HG03175 (cell line): ENCODE measurements around the gene MPI.
A peak's percentile ranks its signal among the peaks of the same experiment; 100 is the strongest.

Experiments used
- ATAC-seq: cut with Tn5 transposase; IDR thresholded peaks from one replicate; pipeline ENCODE4 v1.9.1; 2021; ENCODE audit warnings: mild to moderate bottlenecking, moderate library complexity; ENCODE audit not compliant: unreplicated experiment

Gene MPI, protein sequence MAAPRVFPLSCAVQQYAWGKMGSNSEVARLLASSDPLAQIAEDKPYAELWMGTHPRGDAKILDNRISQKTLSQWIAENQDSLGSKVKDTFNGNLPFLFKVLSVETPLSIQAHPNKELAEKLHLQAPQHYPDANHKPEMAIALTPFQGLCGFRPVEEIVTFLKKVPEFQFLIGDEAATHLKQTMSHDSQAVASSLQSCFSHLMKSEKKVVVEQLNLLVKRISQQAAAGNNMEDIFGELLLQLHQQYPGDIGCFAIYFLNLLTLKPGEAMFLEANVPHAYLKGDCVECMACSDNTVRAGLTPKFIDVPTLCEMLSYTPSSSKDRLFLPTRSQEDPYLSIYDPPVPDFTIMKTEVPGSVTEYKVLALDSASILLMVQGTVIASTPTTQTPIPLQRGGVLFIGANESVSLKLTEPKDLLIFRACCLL

DNA sequence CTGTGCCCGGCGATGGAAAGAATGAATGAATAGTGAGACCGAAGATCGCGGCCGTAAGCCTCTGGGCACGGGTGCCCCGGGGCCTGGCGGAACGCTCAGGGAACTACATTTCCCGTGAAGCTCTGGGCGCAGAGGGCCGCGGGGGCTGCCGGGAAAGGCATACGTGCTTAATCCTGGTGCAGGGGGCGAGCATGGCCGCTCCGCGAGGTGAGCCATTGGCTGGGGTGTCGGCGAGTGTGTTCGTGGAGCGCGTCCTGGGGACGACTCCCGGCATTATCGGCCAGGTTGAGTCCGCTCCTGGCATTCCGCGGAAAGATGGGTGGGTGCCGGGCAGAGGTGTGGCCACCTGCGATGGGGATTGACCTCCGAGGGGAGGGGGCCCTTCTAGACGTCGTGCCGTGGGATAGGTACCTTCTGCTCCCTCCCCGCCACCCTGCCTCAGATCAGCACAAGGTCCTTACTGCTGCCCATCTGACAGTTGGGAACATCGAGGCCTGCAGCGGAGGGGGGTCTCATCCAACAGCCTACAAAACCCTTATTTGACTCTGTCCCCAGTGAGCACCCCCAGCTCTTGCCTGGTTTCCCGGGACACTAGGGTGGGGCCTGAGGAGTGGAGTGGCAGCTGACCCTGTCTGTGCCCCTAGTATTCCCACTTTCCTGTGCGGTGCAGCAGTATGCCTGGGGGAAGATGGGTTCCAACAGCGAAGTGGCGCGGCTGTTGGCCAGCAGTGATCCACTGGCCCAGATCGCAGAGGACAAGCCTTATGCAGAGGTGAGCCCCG, at the start of gene MPI:
Gene MPI, plus strand, starts transcription at position 160 of the 782 bp plus-strand sequence. Its CDS starts 32 bp downstream, at position 192.
- peak; percentile 91 for ATAC-seq

- ATAC-seq = no peak
These were observed 48.7 kb upstream of the MPI start for GRCh38 chr15:74840851-74841775.

- ATAC-seq = no peak
These were observed 47.9 kb upstream of the MPI start for GRCh38 chr15:74841891-74842373.

DNA sequence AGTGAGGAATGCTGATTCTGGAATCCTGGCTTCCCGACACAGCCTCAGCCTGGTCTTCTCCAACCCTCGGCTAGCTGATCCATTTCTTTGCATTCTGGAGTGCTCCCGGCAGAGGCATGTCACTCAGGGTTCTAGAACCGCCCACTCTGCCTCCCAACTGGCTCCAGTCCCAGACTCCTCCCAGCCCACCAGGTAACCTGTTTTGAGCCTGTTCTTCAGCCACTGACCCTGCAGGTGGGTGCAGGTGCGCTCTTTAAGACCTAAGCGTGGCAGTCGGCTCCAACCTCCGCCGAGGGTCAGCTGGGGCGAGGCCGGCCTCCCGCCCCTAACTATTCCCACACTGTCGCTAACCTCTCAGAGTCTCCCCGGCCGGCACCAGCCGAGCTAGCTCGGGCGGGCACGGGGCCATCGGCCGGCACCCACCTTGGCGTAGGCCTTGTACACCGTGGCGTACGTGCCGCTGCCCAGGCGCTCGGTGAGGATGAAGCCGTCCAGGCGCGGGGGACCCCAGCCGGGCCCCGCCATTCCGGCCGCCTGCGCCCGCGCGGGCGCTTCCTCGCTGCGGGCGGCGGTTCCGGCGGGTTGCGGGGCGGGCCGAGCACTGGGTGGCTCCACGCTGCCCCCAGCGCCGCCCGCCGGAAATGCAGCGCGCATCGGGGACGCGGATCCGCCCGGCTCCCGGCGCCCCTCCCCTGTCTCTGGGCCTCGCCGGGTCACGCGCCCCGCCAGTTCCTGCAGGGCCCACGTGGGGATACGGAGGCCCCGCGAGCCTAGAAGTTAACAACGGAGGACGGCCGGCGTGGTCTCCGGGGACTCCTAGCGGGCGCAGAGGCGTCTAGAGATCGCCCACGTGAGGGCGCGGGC, 47.0 kb upstream of the MPI start, which contains the start of gene ULK3:
Gene ULK3, minus strand, starts transcription at position 576 of the 864 bp plus-strand sequence. Its CDS starts 51 bp downstream, at position 525.
- ATAC-seq = peak; percentile 87

DNA sequence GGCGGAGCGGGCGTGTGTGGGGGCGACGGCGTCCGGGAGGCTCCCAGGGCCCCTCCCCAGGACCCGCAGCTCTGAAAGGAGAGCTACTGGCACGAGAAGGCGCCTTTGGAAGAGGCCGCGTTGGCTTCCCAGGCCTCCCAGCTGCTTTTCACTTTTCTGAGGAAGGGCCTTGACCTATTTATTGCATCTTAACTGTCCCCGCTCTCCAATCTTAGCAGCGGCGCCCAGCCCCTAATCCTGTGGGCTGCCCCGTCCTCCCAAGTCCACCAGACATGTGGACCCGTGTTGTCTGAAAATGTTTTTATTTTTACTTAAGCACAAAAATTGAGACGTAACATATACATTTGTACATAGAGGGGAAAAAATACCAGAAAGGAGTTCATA, 46.4 kb upstream of the MPI start:
- ATAC-seq = no peak

GRCh38 chr15:74843891-74844299, 45.9 kb upstream of the MPI start:
- ATAC-seq = no peak

DNA sequence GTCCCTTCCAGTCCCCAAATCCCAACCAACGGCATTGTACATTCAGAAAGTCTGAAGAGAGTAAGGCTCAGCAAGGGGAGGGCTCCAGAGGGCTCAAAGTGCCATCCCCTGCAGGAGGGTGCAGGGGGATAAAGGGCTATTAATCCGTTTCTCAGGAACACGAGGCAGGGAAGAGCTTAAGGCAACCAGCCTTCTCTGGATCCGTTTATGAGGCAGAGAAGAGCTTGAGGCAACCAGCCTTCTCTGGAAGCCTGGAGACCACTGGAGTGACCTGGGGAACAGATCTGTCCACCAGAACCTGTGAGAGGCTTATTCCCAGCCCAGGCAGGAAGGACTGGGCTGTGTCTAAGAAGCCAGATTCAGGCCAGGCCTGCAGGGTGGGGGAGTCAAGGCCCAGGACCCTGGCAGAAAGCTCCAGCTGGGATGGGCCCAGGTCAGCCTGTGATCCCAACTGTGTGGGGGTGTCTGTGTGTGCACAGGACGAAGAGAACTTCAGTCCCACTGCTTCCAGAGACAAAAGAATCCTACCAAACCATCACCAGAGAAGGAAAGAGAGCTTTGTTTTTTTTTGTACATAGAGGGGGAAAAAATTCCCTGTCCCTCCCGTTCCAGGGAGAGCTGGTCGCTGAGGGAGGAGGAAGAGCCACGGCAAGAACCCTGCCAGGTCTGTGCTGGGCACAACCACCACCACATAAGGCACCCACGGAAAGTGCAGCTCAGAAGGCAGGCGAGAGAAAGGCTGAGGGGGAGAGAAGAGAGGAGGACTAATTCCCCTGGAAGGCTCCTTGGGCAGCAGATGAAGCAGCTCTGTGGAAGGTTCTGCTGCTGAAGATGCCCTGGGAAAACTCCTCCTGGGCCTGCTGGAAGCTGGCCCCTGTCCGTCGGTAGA, 45.3 kb upstream of the MPI start:
- ATAC-seq = no peak

DNA sequence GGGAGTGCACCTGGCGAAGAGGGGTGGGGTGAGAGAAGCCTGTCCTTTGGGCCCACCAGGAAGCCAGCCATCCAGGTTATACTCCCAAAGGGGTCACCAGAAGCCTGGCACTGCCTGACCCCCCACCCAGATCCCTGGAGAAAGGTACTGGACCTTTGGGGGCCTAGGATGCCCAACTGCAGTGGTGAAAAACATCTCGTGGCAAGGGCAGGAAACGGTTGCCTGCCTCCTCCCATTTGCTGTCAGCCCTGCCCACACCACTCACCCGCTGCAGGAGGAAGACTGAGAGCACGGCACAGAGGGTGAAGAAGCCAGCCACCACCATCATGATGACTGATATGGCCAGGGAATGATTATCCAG, 44.7 kb upstream of the MPI start:
- ATAC-seq = no peak

DNA sequence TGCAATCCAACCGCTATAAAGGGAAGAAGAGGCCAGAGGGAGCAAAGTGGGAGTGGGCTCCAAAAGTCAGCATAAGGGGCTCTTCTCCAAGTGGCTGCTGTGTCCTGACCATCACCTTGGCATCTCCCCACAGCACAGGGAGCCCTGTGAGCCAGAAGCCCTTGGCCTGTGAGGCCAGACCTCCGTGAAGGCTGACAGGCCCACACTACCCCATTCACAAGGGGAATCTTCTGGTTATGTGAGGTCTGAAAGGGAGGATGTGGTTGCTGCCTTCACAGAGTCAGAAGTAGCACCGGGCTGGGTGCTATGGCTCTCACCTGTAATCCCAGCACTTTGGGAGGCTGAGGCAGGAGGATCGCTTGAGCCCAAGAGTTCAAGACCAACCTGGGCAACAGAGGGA, 44.3 kb upstream of the MPI start:
- no peak for ATAC-seq

- ATAC-seq = no peak
These were observed 42.4 kb upstream of the MPI start for GRCh38 chr15:74847432-74847831.

- ATAC-seq = no peak
These were observed 39.4 kb upstream of the MPI start for GRCh38 chr15:74850393-74850792.

- ATAC-seq = no peak
These were observed 37.9 kb upstream of the MPI start for GRCh38 chr15:74851960-74852359.

DNA sequence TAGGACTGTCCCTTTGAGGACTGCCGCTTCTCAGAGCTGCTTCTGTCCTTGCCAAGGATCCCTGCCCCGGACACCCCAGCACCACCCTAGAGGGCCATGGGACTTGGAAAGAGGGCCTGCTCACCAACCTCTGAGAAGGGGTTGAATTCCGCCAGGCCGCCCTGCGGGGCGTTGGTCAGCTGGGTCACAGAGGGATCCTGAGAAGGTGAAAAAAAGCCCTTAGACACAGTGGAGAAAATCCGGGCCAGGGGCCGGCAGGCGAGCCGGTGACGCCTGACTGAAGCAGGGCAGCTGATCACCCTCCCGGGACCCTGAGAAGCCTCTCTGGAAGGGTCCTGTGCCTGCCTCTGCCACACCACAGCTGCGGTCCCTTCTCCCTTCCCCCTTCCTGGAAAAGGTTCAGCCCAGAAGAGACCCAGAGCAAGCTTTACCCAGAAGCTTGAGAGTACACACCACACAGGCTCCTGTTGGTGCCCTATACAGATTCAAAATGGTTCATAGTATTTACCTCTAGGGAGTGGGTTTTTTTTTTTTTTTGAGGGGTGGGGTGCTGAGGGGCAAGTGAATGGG, 35.3 kb upstream of the MPI start:
- ATAC-seq = no peak

- no peak for ATAC-seq
These were observed 34.0 kb upstream of the MPI start for GRCh38 chr15:74855857-74856256.

- no peak for ATAC-seq
These were observed 33.3 kb upstream of the MPI start for GRCh38 chr15:74856537-74856936.

GRCh38 chr15:74857082-74857655, 32.7 kb upstream of the MPI start:
- ATAC-seq = peak; percentile 82

GRCh38 chr15:74857671-74858368, 32.0 kb upstream of the MPI start:
- ATAC-seq = peak; percentile 33

DNA sequence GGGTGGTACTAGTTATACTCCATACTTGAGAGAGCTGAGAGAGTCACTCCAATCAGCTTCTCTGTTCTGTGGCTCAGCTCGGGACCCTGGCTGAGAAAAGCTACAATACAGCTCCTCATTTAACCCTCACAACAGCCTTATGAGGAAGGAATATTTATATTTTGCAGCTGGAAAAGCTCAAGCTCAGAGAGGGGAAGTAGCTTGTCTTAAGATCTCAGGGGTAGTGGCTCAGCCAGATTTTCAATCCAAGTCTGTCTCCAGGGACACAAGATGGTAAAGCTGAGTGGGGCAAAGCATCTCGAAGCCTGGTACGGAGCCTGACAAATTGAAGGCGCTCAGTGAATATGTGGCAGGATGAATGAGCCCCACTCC, 31.5 kb upstream of the MPI start:
- ATAC-seq = no peak
